Coronary artery (tissue), 2 donors: ENCODE measurements around the gene PRRG1.
"Not testable (repeated sequence)": the region's sequence is repeated elsewhere in the genome, so short reads cannot be mapped to it uniquely, and the experiment has no call there.

Experiments used
- DNase-seq: peaks from one replicate; pipeline ENCODE4 v3.0.0-alpha.2; 2017; ENCODE audit warnings: low spot score
- H3K27ac ChIP-seq, 2 donors: fragments of 200-600 bp; sonication (generic); one replicate each; pipeline ENCODE4 v1.5.1; 2016 to 2019
- H3K4me3 ChIP-seq: fragments of 200-600 bp; sonication (generic); 2 replicates; pipeline ENCODE4 v1.5.1; 2016; ENCODE audit warnings: mild to moderate bottlenecking, moderate library complexity
- CTCF ChIP-seq: fragments of 200-600 bp; sonication (generic); IDR thresholded peaks from one replicate; pipeline ENCODE4 v1.5.1; 2019; ENCODE audit warnings: antibody characterized with exemption

PRRG1 gene

DNA sequence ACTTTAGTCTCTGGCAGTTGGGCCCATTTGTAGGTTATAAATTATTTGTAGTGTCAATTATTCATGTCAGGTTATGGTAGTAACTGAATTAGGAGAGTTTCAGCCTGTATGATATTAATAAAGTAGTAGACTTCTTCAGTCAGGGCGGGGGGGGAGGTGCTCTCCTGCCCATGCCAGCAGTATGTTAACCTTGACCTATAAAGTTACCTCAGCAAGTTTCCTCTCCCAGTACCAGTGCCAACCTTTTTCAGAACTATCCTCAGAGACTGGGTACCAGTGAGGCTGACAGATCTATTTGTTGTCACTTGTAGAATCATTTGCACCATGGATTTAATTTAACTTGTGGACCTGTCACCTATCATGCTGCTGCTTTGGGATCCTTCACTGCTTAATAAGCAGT is 88.0 kb downstream of the PRRG1 start:
- no peak overlapping the region for H3K27ac ChIP-seq
- DNase-seq: no peak
- no peak overlapping the region for H3K4me3 ChIP-seq
- TF ChIP-seq CTCF: no peak

- Histone ChIP-seq H3K27ac (no peak overlapping the region), H3K4me3 (no peak overlapping the region)
- DNase-seq: no peak
- no peak for TF ChIP-seq CTCF
These were observed 92.2 kb downstream of the PRRG1 start for GRCh38 chrX:37441377-37441776.

- H3K4me3 ChIP-seq: no peak overlapping the region
- DNase-seq: no peak
- TF ChIP-seq CTCF: no peak
- no peak overlapping the region for H3K27ac ChIP-seq
These were observed 96.0 kb downstream of the PRRG1 start for GRCh38 chrX:37445182-37445581.

DNA sequence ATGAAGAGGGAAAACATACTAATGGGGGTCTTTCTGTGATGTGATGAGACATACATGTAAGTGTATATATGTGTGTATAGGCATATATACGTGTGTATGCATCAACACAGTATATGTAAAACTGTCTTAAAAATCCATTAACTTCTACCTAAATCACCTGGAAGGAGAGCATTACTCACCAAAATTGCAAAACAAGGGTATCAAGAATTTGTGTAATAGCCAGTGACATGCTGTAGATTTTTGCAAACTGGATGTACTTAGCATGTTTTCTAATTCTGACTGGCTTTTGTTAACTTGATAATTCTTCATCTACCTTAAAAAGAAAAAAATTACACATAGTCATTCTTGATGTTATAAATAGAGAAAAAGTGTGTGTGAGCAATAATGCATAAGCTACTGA is 104.7 kb downstream of the PRRG1 start:
- Histone ChIP-seq H3K4me3 (no peak overlapping the region), H3K27ac (no peak overlapping the region)
- DNase-seq: no peak
- no peak for TF ChIP-seq CTCF

DNA sequence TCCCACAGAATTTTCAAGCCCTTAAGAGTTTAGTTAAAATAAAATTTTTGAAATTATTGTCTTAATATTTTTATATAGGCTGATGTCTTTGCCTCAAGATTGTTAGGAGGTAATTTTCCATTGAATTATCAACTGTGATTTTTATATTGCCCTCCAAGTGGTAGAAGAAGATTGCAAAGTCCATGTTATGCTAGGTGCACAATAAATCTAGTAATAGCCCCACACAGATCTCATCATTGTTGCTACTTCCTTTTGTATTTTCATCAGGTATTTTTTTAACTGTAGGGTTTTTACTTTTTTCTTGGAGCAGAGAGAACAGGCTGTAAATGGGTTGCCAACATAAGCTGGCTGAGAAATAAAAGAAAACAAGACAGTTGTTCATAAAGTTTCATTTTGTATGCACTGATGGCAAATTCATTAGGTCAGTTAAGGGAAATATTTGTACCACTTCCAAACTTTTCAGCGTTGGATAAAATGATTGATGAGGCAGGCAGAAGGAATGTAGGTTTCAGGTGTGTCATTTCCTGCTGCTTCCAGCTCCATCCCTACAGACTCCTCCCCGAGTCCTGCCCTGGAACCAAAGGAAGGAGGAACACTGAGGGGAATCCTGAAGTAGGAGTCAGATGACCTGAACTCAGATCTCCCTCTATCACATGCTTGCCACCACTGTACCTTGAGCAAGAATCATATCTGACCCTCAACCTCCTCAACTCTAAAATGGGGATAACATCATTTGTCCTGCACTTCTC is 105.5 kb downstream of the PRRG1 start:
- no peak for TF ChIP-seq CTCF
- Histone ChIP-seq H3K4me3 (no peak overlapping the region), H3K27ac (no peak overlapping the region)
- no peak for DNase-seq

GRCh38 chrX:37455381-37455780 is 106.2 kb downstream of the PRRG1 start:
- TF ChIP-seq CTCF: no peak
- no peak overlapping the region for H3K27ac ChIP-seq
- no peak for DNase-seq
- H3K4me3 ChIP-seq: no peak overlapping the region

GRCh38 chrX:37460285-37460684 is 111.1 kb downstream of the PRRG1 start:
- not testable (repeated sequence) for H3K4me3 ChIP-seq, DNase-seq, H3K27ac ChIP-seq
